NCI-H146 treated with DMSO at 0.1 percent for 48 hours (cell line): ENCODE measurements around the gene SGMS1.
"Not testable (repeated sequence)": the region's sequence is repeated elsewhere in the genome, so short reads cannot be mapped to it uniquely, and the experiment has no call there.

Source experiments
- DNase-seq: peaks from one replicate; lab custom pipeline; 2025; ENCODE audit not compliant: unreplicated experiment; lab: John Stamatoyannopoulos, UW

The SGMS1 gene

DNA sequence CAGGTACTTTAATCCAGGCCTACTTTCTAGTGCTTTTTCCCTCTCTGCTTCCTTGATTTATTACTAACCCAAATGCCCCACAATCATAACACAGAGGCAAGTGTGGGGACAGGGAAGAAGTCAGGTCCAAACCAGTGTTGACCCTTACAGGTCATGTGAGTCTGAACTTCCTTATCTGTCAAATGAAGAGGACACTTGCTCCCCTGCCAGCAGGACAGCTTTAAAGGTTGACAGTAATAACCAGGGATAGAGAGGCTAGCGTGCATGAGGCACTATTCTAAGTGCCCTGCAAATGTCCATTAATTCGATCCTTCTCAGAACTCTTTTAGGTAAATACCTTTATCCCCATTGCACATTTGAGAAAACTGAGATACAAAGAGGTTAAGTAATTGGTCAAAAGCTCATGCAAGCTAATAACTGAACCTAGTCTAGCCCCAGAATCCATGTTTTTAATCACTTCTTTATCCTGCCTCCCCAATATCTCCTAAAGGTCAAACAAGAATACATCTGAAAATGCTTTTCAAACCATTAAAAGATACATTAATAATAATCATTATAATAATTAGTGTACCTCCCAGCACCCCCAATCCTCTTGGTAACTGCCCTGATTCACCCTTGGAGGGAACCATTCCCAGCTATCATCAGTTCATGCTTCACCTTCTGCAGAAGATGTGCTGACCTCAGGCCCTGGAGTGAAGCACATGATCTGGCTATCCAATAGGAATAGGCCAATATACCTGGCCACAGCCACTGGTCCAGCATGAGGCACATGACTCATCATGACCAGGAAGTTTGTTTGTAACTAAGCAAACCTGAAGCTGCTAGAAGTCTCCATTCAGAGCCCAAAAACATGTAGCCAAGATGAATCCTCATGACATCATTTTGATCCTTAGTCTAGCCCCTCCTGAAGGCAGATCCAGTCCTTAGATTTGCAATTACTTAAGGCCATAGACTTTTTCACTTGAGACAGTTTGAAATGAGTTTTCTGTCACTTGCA is 40.7 kb downstream of the SGMS1 start:
- DNase-seq: no peak

DNA sequence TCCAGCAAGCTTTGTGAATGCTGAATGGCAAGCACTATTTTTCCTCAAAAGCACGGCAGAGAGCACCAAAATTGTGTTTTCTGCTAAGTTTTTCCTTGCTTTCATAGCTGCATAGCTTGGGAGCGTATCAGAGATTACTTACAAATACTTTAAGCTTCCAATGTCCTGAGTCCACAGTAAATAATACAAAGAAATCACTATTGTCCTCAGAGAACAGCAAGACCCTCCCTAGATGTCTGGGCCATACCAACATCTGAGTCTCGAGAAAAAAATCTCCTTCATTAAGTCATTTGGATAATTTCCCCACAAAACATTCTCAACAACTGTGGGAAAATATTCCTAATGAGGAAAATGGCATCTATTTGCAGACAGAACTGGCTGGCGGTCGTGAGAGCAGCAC is 41.7 kb downstream of the SGMS1 start:
- DNase-seq: no peak

DNA sequence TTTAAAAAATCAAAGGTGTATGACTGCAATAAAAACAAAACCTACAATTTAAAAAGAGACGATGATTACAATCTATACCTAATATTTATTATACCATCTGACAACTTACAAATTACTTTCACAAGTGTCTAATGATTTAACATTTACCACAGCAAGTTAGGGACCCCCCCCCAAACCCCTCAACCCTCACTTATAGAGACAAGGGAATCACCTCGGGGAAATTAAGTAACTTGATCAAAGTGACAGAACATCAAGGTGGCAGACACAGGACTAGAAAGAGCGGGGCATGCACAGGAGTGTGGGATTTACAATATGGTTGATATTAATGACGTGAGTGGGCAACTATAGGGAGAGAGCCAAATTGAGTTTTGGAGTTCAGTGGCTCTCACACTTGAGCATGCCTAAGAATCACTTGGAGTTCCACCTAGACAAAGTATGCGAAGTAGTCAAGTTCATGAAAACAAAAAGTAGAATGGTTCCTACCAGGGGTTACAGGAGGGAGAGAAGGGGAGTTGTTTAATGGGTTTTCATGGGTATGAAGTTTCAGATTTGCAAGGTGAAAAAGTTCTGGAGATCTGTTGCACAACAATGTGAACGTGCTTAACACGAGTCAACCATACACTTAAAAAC is 43.4 kb downstream of the SGMS1 start:
- no peak for DNase-seq

DNA sequence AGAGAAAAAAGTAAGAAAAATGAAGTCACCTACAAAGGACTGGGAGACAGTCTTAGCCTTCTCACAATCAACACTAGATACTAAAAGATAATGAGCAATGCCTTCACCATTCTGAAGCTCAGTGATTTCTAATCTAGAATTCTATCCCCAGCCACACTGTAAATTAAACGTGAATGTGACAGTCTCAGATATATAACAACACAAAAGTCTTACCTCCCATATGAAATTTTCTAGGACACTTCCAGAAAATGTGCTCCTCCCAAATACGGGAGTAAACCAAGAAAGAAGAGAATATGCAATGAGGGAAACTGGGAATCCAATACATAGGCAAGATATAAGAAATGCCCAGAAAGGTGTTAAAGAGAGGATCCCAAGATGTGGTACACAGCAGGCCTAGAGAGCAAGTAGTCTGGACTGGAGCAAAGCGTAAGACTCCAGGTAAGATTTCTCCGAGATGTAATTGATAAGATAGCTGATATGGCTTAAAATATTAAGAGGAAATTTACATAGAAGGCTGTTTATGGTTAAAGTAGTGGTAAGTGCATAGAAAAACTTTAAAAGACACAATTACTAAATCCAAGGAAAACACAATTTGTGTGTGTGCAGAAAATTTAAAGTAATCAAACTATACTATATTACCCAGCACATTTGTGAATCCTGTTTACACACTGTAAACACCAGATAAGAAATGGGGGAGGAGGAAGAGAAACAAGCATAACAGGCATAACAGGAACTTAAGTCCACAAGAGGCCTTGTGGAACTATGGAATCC is 44.1 kb downstream of the SGMS1 start:
- DNase-seq: no peak

DNA sequence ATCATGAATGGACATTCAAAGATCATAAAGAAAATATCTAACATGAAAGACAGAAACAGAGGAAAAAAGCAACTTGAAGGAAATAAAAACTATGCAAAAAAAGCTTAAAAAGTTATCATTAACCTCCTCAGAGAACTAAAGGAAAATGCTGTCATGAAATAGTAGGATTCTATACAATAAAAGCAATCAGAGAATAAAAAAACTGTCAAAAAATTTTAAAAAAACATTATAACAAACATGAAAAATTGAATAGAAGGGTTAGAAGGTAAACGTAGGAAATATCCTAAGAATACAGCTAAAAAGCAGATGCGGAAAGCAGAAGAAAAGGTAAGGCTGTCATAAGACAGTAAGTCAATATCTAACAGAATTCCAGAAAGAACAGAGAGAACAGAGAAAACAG is 44.8 kb downstream of the SGMS1 start:
- DNase-seq: no peak

DNA sequence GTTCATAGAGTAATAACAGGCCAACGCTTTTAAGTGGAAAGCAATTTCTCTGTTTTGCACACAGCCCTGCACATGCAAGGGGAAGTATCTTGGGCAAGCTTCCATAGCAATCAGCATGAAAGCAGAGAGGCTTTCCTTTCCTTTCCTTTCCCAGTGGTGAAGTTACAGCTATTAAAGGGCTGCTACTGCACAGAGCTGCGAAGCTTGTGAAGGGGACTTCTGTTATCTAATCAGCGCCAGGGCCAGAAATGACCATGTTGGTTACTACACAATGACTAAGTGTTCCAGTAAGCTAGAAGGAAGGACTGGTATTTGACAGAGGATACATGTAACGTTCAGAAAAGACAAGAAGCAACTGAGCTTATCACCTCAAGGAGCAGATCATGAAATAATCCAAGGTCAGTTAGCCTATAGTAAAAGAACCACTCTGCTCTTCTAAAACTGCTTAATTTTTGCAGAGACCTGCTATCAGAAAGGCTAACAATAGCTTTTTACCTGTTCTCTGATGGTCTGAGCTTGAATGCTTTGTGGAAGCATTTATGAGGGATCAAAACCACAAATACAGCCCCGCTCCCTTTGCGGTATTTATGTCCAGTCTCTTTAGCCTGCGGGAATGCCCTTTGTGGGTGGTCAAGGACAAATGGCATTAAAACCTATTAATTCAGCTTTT is 45.9 kb downstream of the SGMS1 start:
- DNase-seq: no peak

DNA sequence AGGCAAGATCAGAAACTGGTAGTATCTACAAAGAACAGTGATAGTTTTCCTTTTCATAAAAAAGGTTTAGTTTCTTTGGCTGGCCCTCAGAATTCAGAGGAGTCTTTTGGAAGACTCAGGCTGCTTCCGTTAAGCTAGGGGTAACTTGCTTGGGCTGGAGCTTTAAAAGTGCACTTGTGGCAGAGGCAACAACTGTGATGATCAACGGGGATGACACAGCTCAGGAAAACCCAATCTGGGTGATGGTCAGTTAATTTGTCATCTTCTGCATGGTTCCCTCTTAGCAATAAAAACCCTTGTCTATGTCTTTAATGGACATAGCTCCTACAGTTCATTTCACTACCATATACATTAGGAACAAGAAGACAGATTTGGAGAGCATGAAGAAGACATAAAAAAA is 46.7 kb downstream of the SGMS1 start:
- DNase-seq: no peak

DNA sequence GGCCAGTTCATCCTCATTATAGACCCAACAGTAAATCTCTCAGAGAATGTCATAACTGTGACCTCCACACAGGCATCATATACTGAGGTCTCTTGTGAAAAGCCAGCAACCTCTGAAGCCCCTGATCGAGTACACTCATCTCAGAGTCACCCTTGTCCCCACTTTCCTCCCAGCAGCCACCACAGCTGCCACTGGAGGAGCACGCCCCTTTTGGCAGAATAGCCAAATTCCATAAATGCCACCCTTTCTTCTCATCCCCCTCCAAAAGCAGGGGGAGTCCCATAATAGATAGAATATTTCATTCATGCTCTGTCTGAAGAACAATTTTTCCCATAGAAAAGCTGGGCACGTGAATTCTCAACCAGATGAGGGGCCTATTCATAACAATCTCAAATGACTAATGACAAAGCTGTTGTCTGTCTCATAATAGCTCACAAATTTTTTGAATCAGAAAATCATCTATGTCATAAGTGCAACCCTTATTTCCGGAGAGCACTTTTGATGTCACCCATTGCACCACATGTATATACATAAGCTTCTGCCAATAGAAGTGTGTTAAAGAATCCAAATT is 47.4 kb downstream of the SGMS1 start:
- no peak for DNase-seq

DNA sequence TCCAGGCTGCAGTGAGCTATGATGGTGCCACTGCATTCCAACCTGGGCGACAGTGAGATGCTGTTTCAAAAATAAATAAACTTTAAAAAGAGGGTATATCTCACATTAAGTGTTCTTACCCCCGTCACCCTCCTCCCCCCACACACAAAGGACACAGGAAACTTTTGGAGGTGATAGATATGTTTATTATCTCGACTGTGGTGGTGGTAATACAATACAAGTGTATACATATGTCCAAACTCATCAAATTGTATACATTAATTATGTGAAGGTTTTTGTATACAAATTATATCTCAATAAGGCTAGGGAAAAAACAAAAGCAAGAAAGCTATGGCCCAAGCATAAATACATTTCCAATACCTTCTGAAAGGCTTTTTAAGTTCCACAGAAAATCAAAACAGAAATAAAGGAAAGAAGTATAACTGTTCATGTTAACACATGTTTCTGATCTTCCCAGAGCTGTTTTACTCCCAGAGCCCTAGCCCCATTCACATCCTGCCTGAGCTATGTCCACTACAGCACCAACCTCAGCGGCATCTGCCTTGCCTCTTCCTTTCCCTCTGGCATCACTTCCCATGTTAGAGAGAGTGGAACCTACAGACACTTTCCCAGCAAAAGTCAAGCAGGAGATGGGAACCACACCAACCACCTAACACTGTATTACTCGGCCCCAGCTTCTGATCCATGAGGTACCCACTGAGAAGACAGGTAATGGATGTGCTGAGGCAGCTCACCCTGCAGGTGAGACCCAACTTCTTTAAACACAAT is 48.1 kb downstream of the SGMS1 start:
- DNase-seq: no peak

DNA sequence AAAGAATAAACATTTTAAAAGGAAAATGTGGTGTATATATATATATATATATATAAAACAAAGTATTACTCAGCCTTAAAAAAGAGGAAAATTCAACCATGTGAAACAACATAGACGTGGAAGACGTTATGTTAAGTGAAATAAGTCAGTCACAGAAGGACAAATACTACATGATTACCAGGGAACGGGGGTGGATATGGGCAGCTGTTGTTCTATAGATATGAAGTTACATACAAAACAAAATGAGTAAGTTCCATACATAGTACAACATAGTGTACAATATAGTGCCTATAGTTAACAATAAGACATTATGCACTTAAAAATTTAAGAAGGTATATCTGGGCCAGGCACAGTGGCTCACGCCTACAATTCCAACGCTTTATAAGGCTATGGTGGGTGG is 48.8 kb downstream of the SGMS1 start:
- DNase-seq: no peak

DNA sequence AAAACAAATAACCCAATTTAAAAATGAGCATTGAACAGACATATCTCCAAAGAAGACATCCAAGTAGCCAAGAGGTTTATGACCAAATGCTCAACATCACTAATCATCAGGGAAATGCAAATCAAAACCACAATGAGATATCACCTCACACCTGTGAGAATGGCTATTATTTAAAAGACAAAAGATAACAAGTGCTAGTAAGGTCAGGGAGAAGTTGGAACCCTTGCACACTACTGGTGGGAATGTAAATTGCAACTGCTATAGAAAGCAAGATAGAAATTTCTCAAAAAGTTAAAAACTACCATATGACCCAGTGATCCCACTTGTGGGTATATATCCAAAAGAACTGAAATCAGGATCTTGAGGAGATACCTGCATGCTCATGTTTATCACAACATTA is 49.5 kb downstream of the SGMS1 start:
- DNase-seq: no peak

DNA sequence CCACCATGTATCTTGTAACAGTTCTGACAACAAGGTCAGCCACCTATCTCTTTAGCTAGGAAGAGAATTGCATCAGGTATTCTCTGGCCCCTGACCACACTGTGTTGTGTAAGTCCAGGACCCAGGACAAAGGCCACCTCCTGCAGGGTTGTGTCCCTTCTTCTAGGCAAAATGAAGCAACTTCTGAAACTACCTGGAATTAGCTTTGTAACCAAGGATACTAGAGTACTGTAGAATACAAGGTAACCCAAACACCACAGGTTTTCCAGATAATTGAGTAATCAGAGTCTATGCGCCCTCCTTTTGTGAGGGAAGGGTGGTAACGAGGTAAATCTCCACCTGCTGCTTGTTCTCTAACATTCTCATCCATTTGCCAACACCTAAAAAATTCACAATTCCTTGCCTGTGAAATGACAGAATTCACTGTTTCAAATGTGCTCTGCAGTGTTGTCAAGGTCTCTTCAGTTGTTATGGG is 51.7 kb downstream of the SGMS1 start:
- no peak for DNase-seq

DNA sequence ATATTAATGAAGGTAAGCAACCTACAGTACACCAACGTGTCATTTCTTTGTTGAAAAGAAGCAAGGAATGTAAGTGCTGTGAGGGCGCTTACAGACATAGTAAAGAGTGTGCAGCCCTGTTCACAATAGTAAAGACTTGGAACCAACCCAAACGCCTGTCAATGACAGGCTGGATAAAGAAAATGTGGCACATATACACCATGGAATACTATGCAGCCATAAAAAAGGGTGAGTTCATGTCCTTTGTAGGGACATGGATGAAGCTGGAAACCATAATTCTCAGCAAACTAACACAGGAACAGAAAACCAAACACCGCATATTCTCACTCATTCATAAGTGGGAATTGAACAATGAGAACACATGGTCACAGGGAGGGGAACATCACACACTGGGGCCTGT is 55.0 kb downstream of the SGMS1 start:
- not testable (repeated sequence) for DNase-seq

DNA sequence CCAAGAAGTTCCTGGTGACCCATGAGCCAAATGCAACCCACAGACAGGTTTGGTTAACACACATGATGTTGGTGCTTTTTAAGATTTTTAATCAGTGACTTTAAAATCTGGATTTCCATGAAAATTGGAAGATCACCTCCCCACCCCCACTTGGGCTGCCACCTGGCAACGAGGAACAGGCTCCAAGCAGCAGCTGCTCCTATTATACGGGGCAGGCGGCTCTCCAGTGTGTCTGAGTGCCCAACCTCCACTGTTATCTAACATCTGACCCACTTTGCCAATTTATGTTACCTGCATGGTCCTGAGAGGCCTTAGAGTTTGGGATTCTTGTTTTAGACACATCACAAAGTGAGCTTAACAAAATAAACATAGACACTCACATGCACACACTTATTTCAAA is 56.4 kb downstream of the SGMS1 start:
- DNase-seq: peak; percentile 1

DNA sequence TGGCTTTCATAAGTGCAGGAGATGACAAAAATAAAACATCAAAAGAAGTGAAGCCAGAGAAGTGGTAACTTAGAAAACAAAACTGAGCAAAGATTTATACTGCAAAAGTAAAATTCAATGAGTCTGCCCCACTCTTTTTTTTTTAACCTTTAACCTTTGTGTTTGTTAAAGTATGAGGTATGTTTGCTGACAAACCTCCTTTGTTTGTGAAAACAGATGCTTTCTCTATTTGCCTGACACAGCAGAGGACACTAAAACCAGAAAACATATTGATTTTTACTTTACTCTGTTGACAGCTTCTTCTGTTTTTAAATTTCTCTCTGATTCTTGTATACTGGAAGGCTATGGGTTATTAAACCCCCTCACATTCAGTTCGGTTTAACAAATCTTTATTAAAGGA is 57.6 kb downstream of the SGMS1 start:
- DNase-seq: no peak

DNA sequence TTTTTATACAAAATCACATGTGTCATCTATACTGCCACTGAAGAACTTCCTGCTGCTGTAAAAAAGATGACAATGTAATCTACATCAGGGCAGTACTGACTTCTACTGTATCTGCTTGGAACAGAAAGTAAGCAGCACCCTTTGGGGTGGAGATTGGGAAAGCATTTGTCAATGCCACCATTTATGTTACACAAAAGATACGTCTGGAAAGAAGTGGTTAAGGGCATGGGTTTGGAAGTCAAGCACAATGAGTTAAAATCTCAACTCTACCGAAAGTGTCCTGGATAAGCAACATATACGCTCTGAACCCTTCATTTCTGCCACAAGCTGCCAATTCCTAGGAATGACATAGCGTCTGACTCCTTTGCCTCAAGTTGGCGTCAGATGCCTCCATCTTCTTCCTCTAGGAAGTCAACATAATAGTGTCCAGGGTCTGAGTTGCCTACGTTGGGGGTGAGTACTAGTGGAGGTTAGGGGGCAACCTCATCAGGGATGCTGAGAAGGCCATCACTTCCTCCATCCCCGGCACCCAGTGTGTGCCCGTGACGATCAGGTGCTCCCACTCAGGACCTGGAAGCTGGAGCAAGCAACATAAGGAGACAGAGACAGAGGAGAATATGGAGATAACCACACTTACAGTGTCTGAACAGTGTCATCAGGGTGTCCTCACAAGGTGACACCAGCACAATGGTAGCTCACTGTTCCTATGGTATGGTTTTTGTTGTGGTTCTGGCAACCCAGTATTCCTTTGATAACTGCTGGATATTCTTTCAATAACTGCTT is 58.3 kb downstream of the SGMS1 start:
- no peak for DNase-seq

DNA sequence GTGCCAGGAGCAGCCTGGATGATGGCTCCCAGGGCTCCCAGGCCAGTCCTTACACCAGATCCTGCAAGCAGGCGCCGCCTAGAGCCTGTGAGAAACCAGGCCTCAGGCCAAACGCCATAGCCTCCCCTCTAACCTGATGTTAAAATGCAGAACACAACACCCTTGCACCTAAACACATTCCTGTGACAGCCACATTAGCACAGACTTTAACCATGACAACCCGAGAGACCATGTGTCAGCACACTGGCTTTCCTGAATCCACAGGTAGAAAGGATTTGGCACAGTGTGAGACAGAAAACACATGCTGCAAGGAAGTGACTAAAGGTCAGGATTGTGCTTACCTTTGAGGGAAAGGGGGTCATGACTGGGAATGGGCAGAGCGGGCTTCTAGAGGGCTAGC is 59.9 kb downstream of the SGMS1 start:
- no peak for DNase-seq

DNA sequence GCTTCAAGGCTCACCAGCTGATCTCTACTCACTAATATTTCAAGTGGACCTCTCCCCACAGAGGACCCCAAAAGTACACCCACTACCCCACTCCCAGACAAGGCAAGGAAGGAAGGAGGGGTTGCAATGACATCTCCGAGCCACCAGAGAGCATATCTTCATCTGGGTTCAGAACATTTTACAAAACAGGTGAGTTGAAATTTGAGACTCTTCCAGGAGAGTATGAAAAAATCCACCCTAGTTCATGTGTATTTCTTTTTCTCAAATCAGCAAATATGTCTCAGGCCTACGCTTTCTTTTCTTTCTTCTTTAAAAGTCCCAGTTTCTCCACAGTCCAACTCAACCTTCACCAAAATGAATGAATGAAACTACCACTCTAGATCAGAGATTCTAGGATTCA is 61.9 kb downstream of the SGMS1 start:
- peak; percentile 14 for DNase-seq

DNA sequence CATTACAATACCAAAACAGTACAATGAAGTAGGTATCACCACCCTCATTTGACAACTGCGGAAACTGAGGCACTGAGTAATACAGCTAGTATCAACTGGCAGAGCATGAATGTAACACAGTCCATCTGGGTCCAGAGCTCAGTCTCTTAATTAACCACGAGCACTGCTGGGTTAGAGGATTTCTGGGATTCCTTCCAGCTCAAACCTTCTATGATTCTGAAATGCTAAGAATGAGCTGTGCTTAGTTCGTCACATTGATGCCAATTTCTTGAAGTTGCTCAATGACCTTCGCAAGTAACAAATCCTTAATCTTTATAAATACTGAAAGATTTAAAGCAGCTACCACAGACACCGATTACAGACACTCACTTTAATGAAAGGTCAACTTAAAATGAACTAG is 62.5 kb downstream of the SGMS1 start:
- no peak for DNase-seq
